Endothelial cell of hepatic sinusoid (primary cell): ENCODE data around the gene FBXO42.

Experiments
- in situ Hi-C: cut with HindIII; loops from 2 replicates; pipeline ENCODE4 v1.10.0; 2017; ENCODE audit warnings: low sequenced_read_pairs

The FBXO42 gene

GRCh38 chr1:16207318-16208269 lies 144.7 kb downstream of the FBXO42 start:
- in situ Hi-C loops: no loop called here

- in situ Hi-C loops: no loop called here
Measured at GRCh38 chr1:16206547-16207317, 145.5 kb downstream of the FBXO42 start.

- in situ Hi-C loops: no loop called here
Measured at GRCh38 chr1:16205891-16206546, 146.3 kb downstream of the FBXO42 start.

- in situ Hi-C loops: no loop called here
Measured at GRCh38 chr1:16205334-16205671, 147.0 kb downstream of the FBXO42 start.

- in situ Hi-C loops: no loop called here
Measured at GRCh38 chr1:16204634-16205333, 147.5 kb downstream of the FBXO42 start.

- in situ Hi-C loops: no loop called here
Measured at GRCh38 chr1:16204216-16204615, 148.1 kb downstream of the FBXO42 start.

GRCh38 chr1:16203550-16203949 lies 148.7 kb downstream of the FBXO42 start:
- in situ Hi-C loops: no loop called here

- in situ Hi-C loops: no loop called here
Measured at GRCh38 chr1:16202281-16203210, 149.7 kb downstream of the FBXO42 start.

GRCh38 chr1:16199700-16200099 lies 152.6 kb downstream of the FBXO42 start:
- in situ Hi-C loops: no loop called here

GRCh38 chr1:16199157-16199501 lies 153.2 kb downstream of the FBXO42 start:
- in situ Hi-C loops: no loop called here

GRCh38 chr1:16198444-16199156 lies 153.7 kb downstream of the FBXO42 start:
- in situ Hi-C loops: no loop called here

- in situ Hi-C loops: no loop called here
Measured at GRCh38 chr1:16196874-16197273, 155.4 kb downstream of the FBXO42 start.
